ELF-1 (cell line): ENCODE results near the gene PLA2G4D.

Experiments used
- DNase-seq: peaks from one replicate; pipeline ENCODE4 v3.0.0-alpha.2; 2016; ENCODE audit warnings: low read depth, low spot score

Gene PLA2G4D, protein sequence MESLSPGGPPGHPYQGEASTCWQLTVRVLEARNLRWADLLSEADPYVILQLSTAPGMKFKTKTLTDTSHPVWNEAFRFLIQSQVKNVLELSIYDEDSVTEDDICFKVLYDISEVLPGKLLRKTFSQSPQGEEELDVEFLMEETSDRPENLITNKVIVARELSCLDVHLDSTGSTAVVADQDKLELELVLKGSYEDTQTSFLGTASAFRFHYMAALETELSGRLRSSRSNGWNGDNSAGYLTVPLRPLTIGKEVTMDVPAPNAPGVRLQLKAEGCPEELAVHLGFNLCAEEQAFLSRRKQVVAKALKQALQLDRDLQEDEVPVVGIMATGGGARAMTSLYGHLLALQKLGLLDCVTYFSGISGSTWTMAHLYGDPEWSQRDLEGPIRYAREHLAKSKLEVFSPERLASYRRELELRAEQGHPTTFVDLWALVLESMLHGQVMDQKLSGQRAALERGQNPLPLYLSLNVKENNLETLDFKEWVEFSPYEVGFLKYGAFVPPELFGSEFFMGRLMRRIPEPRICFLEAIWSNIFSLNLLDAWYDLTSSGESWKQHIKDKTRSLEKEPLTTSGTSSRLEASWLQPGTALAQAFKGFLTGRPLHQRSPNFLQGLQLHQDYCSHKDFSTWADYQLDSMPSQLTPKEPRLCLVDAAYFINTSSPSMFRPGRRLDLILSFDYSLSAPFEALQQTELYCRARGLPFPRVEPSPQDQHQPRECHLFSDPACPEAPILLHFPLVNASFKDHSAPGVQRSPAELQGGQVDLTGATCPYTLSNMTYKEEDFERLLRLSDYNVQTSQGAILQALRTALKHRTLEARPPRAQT

DNA sequence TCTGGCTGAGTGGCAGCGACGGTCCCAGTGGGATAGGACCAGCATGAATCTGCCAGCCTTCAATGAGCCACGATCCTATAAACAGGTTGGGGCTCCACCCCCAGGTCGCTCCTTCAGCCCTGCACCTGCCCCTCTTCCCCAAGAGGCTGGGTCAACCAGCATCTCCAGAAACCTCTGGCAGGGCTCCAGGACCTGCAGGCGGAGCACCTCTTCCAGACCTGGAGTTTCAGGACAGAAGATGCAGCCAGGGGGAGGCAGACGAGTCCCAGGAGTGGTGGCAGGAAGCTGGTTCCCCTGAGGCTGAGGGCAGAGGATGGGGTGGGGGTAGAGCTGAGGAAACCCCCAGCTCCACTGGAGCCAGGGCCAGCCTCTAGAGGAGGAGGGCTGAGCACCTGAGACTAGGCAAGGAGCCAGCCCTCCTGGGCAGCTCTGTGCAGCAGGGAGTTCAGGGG lies at the start of gene PLA2G4D:
TSS of gene PLA2G4D (minus strand) at position 51 of the 452 bp plus-strand sequence. CDS start 103 bp downstream, outside the sequence.
- peak; percentile 49 for DNase-seq

- DNase-seq, result no peak
Observed at GRCh38 chr15:42143356-42143755, 49.0 kb upstream of the PLA2G4D start.

GRCh38 chr15:42141795-42142667 lies 47.7 kb upstream of the PLA2G4D start:
- DNase-seq, result no peak

DNA sequence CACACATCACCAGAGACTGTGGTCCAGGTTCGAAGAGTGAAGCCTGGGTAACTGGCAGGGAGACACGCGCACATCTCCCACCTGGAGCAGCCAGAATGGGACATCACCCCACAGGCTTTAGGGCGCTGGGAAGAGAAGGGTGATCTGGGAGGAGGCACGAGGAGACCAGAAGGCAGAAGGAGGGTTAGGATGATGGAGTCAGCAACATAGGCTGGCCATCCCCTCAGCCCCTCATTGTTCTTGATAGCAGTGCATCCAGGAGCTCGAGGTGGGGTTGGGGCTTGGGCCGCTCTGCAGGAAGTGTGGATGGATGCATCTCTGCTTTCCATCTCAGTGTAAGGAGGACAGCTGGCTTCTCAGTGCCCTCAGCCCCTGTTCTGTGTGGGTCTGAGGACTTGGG lies 46.9 kb upstream of the PLA2G4D start:
- DNase-seq, result no peak

GRCh38 chr15:42140383-42141070 lies 46.2 kb upstream of the PLA2G4D start:
- no peak for DNase-seq

GRCh38 chr15:42139596-42139995 lies 45.2 kb upstream of the PLA2G4D start:
- DNase-seq, result no peak

GRCh38 chr15:42138968-42139386 lies 44.6 kb upstream of the PLA2G4D start:
- peak; percentile 40 for DNase-seq

- DNase-seq, result no peak
Observed at GRCh38 chr15:42138411-42138810, 44.0 kb upstream of the PLA2G4D start.

DNA sequence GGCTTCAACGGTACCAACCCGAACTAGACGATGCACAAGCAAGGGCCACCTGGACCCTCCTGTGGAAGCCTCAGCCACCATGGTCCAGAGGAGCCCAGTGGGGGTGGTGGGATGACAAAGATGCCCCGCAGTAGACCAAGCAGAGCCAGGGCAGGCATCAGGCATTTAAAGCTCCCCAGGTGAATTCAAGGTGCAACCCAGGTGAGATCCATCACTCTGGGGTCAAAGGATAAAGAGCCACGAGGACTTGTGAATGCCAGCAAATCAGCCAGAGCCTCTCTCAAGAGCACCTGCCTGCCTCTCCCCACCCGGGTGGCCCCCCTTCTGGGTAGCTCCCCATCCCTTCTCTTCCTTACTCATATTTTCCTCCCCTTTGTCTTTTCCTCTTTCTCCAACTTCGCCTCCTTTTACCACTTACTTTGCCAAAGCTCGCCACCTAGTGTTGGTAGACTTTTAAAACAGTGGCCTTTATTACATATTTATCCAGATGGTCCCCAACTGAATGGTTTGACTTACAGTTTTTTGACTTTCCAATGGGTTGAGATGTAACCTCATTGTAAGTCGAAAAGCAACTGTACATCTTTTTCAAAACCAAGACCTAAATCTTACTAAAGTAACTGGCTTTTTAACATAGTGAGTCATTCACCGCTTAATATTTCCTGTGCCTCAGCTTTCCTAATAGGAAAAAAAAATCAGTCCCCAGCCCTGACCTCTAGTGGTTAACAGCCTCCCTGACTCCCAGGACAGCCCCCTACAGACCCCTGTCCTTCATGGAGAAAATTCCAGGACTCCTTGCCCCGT lies 43.3 kb upstream of the PLA2G4D start:
- DNase-seq, result peak; percentile 42

- DNase-seq, result no peak
Observed at GRCh38 chr15:42136513-42136912, 42.2 kb upstream of the PLA2G4D start.

DNA sequence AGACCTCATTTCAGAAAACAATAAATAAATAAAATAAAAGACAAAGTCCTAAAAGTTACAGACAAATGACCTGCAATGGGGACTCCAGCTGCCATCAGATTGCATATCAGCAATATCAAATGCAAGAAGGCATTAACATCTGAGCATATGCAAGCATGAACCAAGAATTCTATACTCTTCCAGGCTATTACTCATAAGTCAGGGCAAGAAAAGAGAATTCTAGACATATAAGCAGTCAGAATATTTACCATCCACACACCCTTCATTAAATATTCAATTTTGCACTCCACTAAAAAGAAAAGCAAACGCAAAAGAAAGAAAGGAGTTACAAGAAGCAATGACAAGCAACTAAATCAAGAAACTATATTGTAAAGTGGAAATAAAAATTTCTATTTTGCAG lies 41.0 kb upstream of the PLA2G4D start:
- DNase-seq, result no peak

DNA sequence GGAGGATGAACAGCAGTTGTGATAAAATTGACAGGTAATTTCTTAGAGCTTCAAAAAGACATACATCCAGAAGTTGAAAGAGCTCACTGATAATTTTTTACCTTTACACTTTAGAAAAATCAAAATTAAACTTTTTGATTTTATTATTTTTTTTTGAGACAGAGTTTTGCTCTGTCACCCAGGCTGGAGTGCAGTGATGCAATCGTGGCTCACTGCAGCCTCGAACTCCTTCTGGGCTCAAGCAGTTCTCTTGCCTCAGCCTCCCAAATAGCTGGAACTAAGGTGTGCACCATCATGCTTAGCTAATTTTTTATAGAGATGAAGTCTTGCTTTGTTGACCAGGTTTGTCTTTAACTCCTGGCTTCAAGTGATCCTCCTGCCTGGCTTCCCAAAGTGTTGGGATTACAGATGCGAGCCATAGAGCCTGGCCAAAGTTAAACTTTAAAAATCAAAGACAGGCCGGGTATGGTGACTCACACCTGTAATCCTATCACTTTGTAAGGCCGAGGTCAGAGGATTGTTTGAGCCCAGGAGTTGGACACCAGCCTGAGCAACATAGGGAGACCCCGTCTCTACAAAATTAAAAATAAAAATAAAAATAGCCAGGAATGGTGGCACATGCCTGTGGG lies 40.4 kb upstream of the PLA2G4D start:
- DNase-seq, result no peak

DNA sequence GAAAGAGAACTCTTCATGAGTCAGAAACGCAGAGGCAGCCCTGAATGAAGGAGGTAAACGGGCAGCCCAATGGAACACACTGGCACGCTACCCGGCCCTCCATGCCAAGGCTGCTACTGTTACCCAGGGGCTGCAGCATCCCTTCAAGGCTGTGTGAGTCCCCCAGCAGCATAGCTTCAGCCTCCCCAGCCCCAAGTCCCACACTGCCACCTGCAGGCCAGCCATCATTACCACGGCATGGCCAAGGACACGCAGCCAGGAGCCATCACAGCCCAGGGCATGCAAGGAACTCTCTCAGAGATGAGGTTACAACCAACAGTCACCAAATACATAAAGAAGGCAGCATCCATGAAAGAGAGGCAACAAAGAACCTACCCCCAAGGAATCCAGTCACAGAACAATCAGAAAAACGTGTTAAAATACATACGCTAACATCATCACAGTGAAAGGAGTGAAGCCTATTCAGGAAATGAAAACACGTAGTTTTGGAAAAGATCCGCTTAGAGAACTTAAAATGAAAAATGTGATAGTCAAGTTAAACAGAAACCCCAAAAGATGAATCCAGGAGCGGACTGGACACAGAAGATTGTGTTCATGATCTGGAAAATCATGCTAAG lies 39.6 kb upstream of the PLA2G4D start:
- peak; percentile 86 for DNase-seq

- no peak for DNase-seq
Observed at GRCh38 chr15:42133356-42133755, 39.0 kb upstream of the PLA2G4D start.

DNA sequence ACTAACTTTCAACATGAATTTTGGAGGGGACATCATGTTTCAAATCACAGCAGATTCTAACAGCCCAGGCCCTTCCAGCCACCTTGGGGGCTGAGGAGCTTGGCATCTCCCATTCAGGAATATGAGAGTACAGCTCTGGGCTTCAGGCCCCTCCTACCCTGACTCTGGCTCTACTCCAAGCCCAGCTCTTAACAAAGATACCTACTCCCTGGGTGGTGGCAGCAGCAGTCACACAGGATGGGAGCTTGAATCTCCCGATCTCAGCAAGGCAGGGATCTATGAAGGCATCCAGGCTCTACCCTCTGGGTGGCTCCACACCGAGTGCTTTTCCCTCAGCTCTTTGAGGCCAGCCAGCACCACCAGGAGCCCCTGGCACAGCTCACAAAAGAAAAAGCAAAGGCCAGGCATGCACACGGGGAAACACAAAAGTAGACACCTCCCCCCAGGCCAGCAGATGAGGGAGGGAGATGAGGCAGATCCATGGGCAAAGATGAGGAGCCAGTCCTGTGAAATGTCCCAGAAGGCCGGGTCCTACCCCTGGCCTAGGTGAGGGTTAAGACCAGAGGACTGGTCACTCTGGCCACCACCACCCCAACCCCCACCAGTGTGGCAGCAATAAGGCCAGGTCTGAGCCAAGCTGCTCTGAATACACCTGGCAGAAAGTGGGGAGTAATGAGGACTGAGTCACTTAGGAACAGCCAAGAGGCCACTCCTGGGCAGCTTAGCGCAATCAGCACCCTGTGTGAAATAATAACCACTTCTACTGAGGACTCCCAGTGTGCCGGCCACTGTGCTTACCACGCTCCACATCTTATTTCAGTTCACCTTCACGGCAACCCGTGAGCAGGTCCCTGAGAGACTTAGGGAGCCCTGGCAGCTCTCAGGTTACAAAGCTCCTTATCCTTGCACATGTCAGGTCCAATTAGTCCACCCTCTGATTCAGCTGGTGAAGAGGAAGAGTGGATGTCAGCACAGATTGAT lies 37.8 kb upstream of the PLA2G4D start:
- DNase-seq, result no peak

GRCh38 chr15:42131006-42131405 lies 36.6 kb upstream of the PLA2G4D start:
- no peak for DNase-seq

GRCh38 chr15:42130246-42130986 lies 36.1 kb upstream of the PLA2G4D start:
- DNase-seq, result no peak
